Neural cell (in vitro differentiated cells): ENCODE results near the gene VPS26B.

ENCODE experiments used
- EZH2 ChIP-seq: fragments of 200-600, 300-800 bp; shearing (Covaris generic), sonication (generic); IDR thresholded peaks from 2 replicates; pipeline ENCODE4 v1.6.1; 2014; ENCODE audit warnings: antibody characterized with exemption, low read length, borderline replicate concordance, mild to moderate bottlenecking; ENCODE audit not compliant: insufficient read depth, poor library complexity, severe bottlenecking
- TF ChIP-seq, protein P1 (sequence below): IDR thresholded peaks from 2 replicates; pipeline ENCODE4 v1.6.1; 2012; ENCODE audit warnings: borderline replicate concordance

DNA sequence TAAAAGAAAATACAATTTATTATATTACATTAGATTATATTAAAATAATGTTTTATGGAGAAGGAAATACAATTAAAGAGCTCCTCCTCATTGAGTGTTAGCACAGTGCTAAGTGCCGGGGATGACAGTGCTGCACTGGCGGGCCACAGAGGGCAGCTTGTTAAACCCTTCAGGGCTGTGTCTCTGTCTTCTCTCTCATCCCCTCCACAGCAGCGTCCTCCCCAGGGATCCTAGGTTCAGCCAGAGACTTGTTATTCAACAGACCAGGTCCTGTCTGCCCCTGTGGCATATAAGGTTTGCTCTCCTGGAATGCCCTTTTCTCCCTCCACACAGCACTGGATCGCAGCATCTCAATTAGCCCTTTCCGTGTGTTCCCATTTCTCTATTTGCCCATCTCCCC lies 14.5 kb downstream of the VPS26B start:
- no peak for TF ChIP-seq EZH2
- TF ChIP-seq, protein P1, sequence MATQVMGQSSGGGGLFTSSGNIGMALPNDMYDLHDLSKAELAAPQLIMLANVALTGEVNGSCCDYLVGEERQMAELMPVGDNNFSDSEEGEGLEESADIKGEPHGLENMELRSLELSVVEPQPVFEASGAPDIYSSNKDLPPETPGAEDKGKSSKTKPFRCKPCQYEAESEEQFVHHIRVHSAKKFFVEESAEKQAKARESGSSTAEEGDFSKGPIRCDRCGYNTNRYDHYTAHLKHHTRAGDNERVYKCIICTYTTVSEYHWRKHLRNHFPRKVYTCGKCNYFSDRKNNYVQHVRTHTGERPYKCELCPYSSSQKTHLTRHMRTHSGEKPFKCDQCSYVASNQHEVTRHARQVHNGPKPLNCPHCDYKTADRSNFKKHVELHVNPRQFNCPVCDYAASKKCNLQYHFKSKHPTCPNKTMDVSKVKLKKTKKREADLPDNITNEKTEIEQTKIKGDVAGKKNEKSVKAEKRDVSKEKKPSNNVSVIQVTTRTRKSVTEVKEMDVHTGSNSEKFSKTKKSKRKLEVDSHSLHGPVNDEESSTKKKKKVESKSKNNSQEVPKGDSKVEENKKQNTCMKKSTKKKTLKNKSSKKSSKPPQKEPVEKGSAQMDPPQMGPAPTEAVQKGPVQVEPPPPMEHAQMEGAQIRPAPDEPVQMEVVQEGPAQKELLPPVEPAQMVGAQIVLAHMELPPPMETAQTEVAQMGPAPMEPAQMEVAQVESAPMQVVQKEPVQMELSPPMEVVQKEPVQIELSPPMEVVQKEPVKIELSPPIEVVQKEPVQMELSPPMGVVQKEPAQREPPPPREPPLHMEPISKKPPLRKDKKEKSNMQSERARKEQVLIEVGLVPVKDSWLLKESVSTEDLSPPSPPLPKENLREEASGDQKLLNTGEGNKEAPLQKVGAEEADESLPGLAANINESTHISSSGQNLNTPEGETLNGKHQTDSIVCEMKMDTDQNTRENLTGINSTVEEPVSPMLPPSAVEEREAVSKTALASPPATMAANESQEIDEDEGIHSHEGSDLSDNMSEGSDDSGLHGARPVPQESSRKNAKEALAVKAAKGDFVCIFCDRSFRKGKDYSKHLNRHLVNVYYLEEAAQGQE, result no peak
